Measurements from ENCODE around the gene CFAP74.
A peak's percentile ranks its signal among the peaks of the same experiment; 100 is the strongest.

CFAP74 gene

GRCh38 chr1:1969505-1969900 is 34.1 kb downstream of the CFAP74 start:
- no peak for DNase-seq

- peak; percentile 28 for DNase-seq
Measured at GRCh38 chr1:1968767-1969504, 34.6 kb downstream of the CFAP74 start.

GRCh38 chr1:1967879-1968278 is 35.7 kb downstream of the CFAP74 start:
- no peak for DNase-seq

- no peak for DNase-seq
Measured at GRCh38 chr1:1967151-1967550, 36.4 kb downstream of the CFAP74 start.

- DNase-seq: no peak
Measured at GRCh38 chr1:1966071-1966740, 37.4 kb downstream of the CFAP74 start.

- no peak for DNase-seq
Measured at GRCh38 chr1:1965546-1965945, 38.0 kb downstream of the CFAP74 start.

- no peak for DNase-seq
Measured at GRCh38 chr1:1964811-1965210, 38.8 kb downstream of the CFAP74 start.

GRCh38 chr1:1963570-1963969 is 40.0 kb downstream of the CFAP74 start:
- DNase-seq: no peak

- DNase-seq: no peak
Measured at GRCh38 chr1:1962752-1963151, 40.8 kb downstream of the CFAP74 start.

- DNase-seq: no peak
Measured at GRCh38 chr1:1960480-1961196, 42.9 kb downstream of the CFAP74 start.

GRCh38 chr1:1959840-1960479 is 43.6 kb downstream of the CFAP74 start:
- DNase-seq: peak; percentile 79

- no peak for DNase-seq
Measured at GRCh38 chr1:1959459-1959839, 44.1 kb downstream of the CFAP74 start.

GRCh38 chr1:1958071-1958541 is 45.5 kb downstream of the CFAP74 start:
- DNase-seq: no peak

GRCh38 chr1:1957533-1957961 is 46.0 kb downstream of the CFAP74 start:
- no peak for DNase-seq

GRCh38 chr1:1956586-1957532 is 46.7 kb downstream of the CFAP74 start:
- DNase-seq: no peak

GRCh38 chr1:1956101-1956500 is 47.5 kb downstream of the CFAP74 start:
- DNase-seq: no peak

GRCh38 chr1:1955621-1956094 is 47.9 kb downstream of the CFAP74 start:
- no peak for DNase-seq

- DNase-seq: no peak
Measured at GRCh38 chr1:1954831-1955441, 48.6 kb downstream of the CFAP74 start.

GRCh38 chr1:1954015-1954414 is 49.6 kb downstream of the CFAP74 start:
- no peak for DNase-seq

- DNase-seq: no peak
Measured at GRCh38 chr1:1950940-1951339, 52.6 kb downstream of the CFAP74 start.

- DNase-seq: no peak
Measured at GRCh38 chr1:1948783-1949182, 54.8 kb downstream of the CFAP74 start.

GRCh38 chr1:1947493-1947892 is 56.1 kb downstream of the CFAP74 start:
- DNase-seq: no peak
